ENCODE results near the gene ICAM4. TPM values are rescaled to one million over a fixed set of nuclear protein-coding genes. Genes with fewer than 3 reads are reported as not detected.
A peak's percentile ranks its signal among the peaks of the same experiment; 100 is the strongest.

ICAM4 gene
- polyA plus RNA-seq, 1 of the 3 experiments (the other 2 are of a cell fraction), result 0.05 TPM

- Histone ChIP-seq H3F3A (replicated peaks; ENCODE audit: insufficient read depth) (peaks cover 10% of the 10 kb centered on the region), H3K9me3 (no peaks in the 10 kb centered on the region), H3K4me3 (ENCODE audit: low read depth in 2 of 2, low read length in 1 of 2) (no peak overlapping the region), H3K27ac (ENCODE audit: low read depth in 2 of 2, low read length in 1 of 2) (no peak overlapping the region), H4K20me1 (ENCODE audit: insufficient read depth) (no peaks in the 10 kb centered on the region), H3K9me2 (no peaks in the 10 kb centered on the region), H3K9ac (no peak overlapping the region), H3K4me1 (ENCODE audit: control insufficient read depth in 1 of 2, insufficient read depth in 2 of 2, low read depth in 1 of 2, low read length in 1 of 2) (no peaks in the 10 kb centered on the region; a peak in 1 of 4 replicates), H3K27me3 (ENCODE audit: insufficient read depth) (no peaks in the 10 kb centered on the region), H2AFZ (ENCODE audit: low read depth) (no peak overlapping the region), H3K79me2 (ENCODE audit: insufficient read depth) (peaks cover 10% of the 10 kb centered on the region), H3K4me2 (no peak overlapping the region), H3K36me3 (replicated peaks in 1 of 2; ENCODE audit: control insufficient read depth in 1 of 2, insufficient read depth in 2 of 2, low read length in 1 of 2) (peaks cover 6 to 23% of the 10 kb centered on the region in 2 experiments)
- TF ChIP-seq USF1 (IDR thresholded peaks at IDR 0.05; ENCODE audit: borderline replicate concordance, low read depth) (no peak), SIN3A (IDR thresholded peaks at IDR 0.05; ENCODE audit: borderline replicate concordance, low read depth, low read length) (no peak), MAX (IDR thresholded peaks at IDR 0.05; ENCODE audit: low read depth) (no peak), ELF1 (IDR thresholded peaks at IDR 0.05) (no peak), FOSL2 (IDR thresholded peaks at IDR 0.05; ENCODE audit: borderline replicate concordance, low read depth) (no peak)
- ChIA-PET POLR2A (interaction anchor here (0.9 to 1.5 kb wide), 4 partner anchors 11 to 133 kb away, joined by 3 to 4 read pairs (median 3); partner anchors contain the start of gene DNMT1), CTCF (interaction anchor here (0.6 to 17.2 kb wide), 52 partner anchors 8 to 333 kb away, joined by 3 to 596 read pairs (median 4); partner anchors contain the start of genes CDC37, DNMT1, FDX2 and ICAM1)
- no peak for DNase-seq
- WGBS (ENCODE audit: low lambda C conversion rate), result 96% methylated on average over 8 of the region's 18 CpGs
These were observed 28.6 kb upstream of the ICAM4 start for GRCh38 chr19:10258080-10258710.

- Histone ChIP-seq H3K27me3 (ENCODE audit: insufficient read depth) (no peaks in the 10 kb centered on the region), H3K79me2 (ENCODE audit: insufficient read depth) (no peaks in the 10 kb centered on the region), H3K4me1 (ENCODE audit: control insufficient read depth in 1 of 2, insufficient read depth in 2 of 2, low read depth in 1 of 2, low read length in 1 of 2) (no peaks in the 10 kb centered on the region; a peak in 1 of 4 replicates), H3K27ac (ENCODE audit: low read depth in 2 of 2, low read length in 1 of 2) (no peak overlapping the region), H2AFZ (ENCODE audit: low read depth) (no peak overlapping the region), H3K4me3 (ENCODE audit: low read depth in 2 of 2, low read length in 1 of 2) (no peak overlapping the region; a peak in 1 of 4 replicates), H3F3A (replicated peaks; ENCODE audit: insufficient read depth) (peaks cover 10% of the 10 kb centered on the region), H3K9ac (no peak overlapping the region), H4K20me1 (ENCODE audit: insufficient read depth) (no peaks in the 10 kb centered on the region), H3K4me2 (no peak overlapping the region), H3K9me2 (no peaks in the 10 kb centered on the region), H3K9me3 (no peaks in the 10 kb centered on the region), H3K36me3 (replicated peaks in 1 of 2; ENCODE audit: control insufficient read depth in 1 of 2, insufficient read depth in 2 of 2, low read length in 1 of 2) (peaks cover 6 to 23% of the 10 kb centered on the region in 2 experiments)
- 68% methylated on average over 15 of the region's 32 CpGs for WGBS (ENCODE audit: low lambda C conversion rate)
- peak; percentile 88 for DNase-seq
- ChIA-PET CTCF (interaction anchor here (0.6 to 17.2 kb wide), 57 partner anchors 9 to 334 kb away, joined by 3 to 596 read pairs (median 4); partner anchors contain the start of genes CDC37, DNMT1, FDX2 and ICAM1), POLR2A (interaction anchor here (0.6 to 1.5 kb wide), 6 partner anchors 10 to 132 kb away, joined by 3 to 4 read pairs (median 3); partner anchors contain the start of genes DNMT1 and TYK2)
- TF ChIP-seq SMC3 (IDR thresholded peaks at IDR 0.05; ENCODE audit: low read depth, low read length) (peak; percentile 52), ZBTB33 (IDR thresholded peaks at IDR 0.05; ENCODE audit: borderline replicate concordance, low read depth) (no peak), CTCF (IDR thresholded peaks at IDR 0.05) (peak; percentile 73), ELF1 (IDR thresholded peaks at IDR 0.05) (no peak), NFIC (IDR thresholded peaks at IDR 0.05; ENCODE audit: borderline replicate concordance) (no peak), EZH2phosphoT487 (IDR thresholded peaks at IDR 0.05; ENCODE audit: borderline replicate concordance, low read depth) (no peak), TEAD4 (IDR thresholded peaks at IDR 0.05; ENCODE audit: borderline replicate concordance, insufficient read depth) (no peak), USF2 (IDR thresholded peaks at IDR 0.05; ENCODE audit: borderline replicate concordance, low read depth, low read length) (no peak), NRF1 (IDR thresholded peaks at IDR 0.05; ENCODE audit: low read depth, low read length) (no peak), TCF12 (IDR thresholded peaks at IDR 0.05) (no peak), EP300 (IDR thresholded peaks at IDR 0.05; ENCODE audit: borderline replicate concordance in 1 of 2, low read depth in 1 of 2, low read length in 1 of 2) (no peak), RCOR1 (IDR thresholded peaks at IDR 0.05; ENCODE audit: low read length) (no peak), RFX5 (IDR thresholded peaks at IDR 0.05; ENCODE audit: low read length) (no peak), RAD21 (IDR thresholded peaks at IDR 0.05; ENCODE audit: low read length) (peak; percentile 73), TAF1 (IDR thresholded peaks at IDR 0.05; ENCODE audit: borderline replicate concordance, low read depth, low read length) (no peak), POLR2AphosphoS5 (IDR thresholded peaks at IDR 0.05; ENCODE audit: low read depth, low read length) (0 out of 2 replicates have a peak, but pooled peaks have one; percentile 9)
These were observed 27.4 kb upstream of the ICAM4 start for GRCh38 chr19:10259162-10259905.
